ENCODE data around the gene PSMD11.

DNA sequence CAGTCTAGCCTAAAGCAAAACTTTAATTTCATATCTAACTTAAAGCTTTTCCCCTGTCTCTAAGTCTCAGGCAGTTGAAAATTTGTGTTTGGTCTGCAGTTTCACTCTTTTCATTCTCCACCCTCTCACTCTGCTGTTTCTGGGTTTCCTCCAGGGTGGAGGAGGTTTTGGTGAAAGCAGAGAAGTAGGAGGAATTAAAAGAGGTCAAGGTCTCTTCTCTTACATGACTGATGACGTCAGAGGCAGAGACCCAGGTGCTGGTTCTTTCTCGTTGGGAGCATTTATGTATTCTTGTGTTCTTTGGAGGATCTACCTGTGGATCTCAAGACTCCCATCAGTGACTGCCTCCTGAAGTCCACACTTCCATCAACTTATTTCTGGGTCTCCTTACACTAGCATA is 2.4 kb upstream of the PSMD11 start:
- TF ChIP-seq, protein P1, sequence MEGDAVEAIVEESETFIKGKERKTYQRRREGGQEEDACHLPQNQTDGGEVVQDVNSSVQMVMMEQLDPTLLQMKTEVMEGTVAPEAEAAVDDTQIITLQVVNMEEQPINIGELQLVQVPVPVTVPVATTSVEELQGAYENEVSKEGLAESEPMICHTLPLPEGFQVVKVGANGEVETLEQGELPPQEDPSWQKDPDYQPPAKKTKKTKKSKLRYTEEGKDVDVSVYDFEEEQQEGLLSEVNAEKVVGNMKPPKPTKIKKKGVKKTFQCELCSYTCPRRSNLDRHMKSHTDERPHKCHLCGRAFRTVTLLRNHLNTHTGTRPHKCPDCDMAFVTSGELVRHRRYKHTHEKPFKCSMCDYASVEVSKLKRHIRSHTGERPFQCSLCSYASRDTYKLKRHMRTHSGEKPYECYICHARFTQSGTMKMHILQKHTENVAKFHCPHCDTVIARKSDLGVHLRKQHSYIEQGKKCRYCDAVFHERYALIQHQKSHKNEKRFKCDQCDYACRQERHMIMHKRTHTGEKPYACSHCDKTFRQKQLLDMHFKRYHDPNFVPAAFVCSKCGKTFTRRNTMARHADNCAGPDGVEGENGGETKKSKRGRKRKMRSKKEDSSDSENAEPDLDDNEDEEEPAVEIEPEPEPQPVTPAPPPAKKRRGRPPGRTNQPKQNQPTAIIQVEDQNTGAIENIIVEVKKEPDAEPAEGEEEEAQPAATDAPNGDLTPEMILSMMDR (IDR thresholded peaks at IDR 0.05), result no peak
- no peak for TF ChIP-seq POLR2A (IDR thresholded peaks at IDR 0.05)
